IPS-18c (cell line): Measurements from ENCODE around the gene APRT.

Source experiments
- H3K4me3 ChIP-seq: 2 replicates; pipeline ENCODE4 v1.7.0; 2013; ENCODE audit warnings: low read depth, mild to moderate bottlenecking, low read length, moderate library complexity; ENCODE audit not compliant: insufficient read depth
- H3K9me3 ChIP-seq: one replicate; pipeline ENCODE4 v1.6.1; 2013; ENCODE audit warnings: mild to moderate bottlenecking, low read length, moderate library complexity; ENCODE audit not compliant: control insufficient read depth, insufficient read depth

Gene APRT

DNA sequence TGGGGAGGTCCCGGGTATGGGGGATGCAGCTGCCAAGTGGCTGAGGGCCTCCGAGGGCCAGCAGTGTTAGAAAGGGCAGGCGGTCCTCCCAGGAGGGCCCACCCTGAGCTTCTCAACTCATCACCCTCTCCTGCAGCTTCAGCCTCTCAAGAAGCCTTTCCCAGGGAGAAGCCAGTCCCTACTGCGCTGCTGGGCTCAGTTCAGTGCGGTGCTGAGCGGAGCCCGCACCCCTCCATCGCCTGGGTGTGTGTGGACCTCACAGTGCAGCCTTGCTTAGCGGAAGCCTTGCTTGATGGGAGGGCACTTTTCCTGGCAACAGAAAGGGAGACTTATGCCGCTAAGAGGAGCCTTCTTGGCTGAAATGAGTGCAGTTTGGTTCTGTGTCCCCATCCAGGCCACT lies 3.5 kb upstream of the APRT start:
- H3K4me3 ChIP-seq = no peak overlapping the region
- H3K9me3 ChIP-seq = no peaks in the 10 kb centered on the region

GRCh38 chr16:88814144-88814502 lies 2.4 kb upstream of the APRT start:
- H3K9me3 ChIP-seq = no peaks in the 10 kb centered on the region
- H3K4me3 ChIP-seq = no peak overlapping the region

- no peak overlapping the region for H3K4me3 ChIP-seq
These were observed 1.8 kb upstream of the APRT start for GRCh38 chr16:88813269-88814143.

DNA sequence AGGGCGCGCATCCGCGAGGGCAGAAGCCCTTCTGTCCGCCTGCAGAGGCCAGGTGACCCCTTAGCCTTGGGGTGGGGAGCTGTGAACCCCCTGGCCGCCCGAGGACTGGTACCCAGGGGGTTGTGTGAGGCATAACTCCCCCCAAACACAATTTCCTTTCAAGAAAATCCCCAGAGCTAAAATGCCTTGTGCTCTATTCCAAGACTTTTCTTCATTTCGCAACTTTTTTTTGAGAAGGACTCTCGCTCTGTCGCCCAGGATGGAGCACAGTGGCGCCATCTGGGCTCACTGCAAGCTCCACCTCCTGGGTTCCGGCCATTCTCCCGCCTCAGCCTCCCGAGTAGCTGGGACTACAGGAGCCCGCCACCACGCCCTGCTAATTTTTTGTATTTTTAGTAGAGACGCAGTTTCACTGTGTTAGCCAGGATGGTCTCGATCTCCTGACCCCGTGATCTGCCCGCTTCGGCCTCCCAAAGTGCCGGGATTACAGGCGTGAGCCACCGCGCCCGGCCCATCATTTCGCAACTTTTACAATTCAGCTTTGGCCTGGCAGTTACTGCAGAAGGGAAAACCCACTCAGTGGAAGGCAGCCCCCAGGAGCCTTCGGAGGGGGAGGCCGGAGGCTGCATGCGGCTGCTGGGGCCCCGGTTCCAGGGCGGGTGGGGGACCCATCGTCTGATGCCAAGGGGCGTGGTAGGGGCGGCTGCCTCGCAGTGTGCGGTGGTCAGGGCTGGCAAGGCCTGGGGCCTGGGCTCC lies 963 bp upstream of the APRT start:
- Histone ChIP-seq H3K9me3 (no peaks in the 10 kb centered on the region), H3K4me3 (peak overlapping the region; percentile 71; the same call in 1 of the 2 replicates)

More at GRCh38 chr16:88813269-88814143, 1.8 kb upstream of the APRT start:
- no peaks in the 10 kb centered on the region for H3K9me3 ChIP-seq

- Histone ChIP-seq H3K4me3 (peak overlapping the region; percentile 71), H3K9me3 (no peaks in the 10 kb centered on the region)
These were observed 588 bp downstream of the APRT start for GRCh38 chr16:88810912-88811768.

GRCh38 chr16:88810166-88810911 lies 1.4 kb downstream of the APRT start:
- H3K4me3 ChIP-seq = peak overlapping the region; percentile 71

DNA sequence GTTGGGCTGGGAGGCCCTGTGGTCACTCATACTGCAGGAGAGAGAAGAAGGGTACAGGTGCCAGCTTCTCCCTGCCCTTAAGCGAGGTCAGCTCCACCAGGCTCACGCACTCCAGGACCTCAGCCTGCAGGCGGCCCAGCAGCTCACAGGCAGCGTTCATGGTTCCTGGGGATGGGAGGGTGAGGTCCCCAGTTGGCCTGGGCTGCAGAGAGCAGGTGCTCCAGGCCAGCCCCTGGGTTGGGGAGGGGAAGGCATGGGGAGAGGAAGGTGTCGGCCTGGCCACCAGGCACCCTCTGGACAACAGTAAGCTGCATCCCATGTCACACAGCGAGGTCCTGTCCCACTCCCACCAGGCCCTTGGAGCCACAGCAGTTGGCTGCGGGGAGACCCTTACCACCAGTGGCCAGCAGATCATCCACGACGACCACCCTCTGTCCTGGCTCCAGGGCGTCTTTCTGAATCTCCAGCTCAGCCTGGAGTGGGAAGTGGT lies 2.0 kb downstream of the APRT start:
- Histone ChIP-seq H3K9me3 (no peaks in the 10 kb centered on the region), H3K4me3 (no peak overlapping the region)

More at GRCh38 chr16:88810166-88810911, 1.4 kb downstream of the APRT start:
- H3K9me3 ChIP-seq = no peaks in the 10 kb centered on the region

- Histone ChIP-seq H3K4me3 (no peak overlapping the region), H3K9me3 (no peaks in the 10 kb centered on the region)
These were observed 2.6 kb downstream of the APRT start for GRCh38 chr16:88809068-88809675.

GRCh38 chr16:88807626-88808453 lies 3.9 kb downstream of the APRT start:
- H3K4me3 ChIP-seq = no peak overlapping the region
- no peaks in the 10 kb centered on the region for H3K9me3 ChIP-seq

DNA sequence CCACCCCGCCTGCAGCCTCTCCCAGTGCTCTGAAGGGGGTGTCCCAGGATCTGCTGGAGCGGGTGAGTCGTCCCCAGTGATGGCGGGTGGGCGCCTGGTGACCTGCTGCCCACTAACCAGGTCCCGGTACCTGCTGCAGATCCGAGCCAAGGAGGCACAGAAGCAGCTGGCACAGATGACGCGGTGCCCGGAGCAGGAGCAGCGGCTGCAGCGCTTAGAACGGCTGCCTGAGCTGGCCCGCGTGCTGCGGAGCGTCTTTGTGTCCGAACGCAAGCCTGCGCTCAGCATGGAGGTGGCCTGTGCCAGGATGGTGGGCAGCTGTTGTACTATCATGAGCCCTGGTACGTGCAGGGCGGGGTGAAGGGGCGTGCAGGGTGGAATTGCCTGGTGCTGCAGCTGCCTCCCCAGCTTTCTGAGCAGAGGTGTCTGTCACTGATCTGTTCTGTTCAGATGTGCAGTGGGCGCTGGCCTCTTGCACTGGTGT lies 4.5 kb downstream of the APRT start:
- H3K4me3 ChIP-seq = no peak overlapping the region
- no peaks in the 10 kb centered on the region for H3K9me3 ChIP-seq

DNA sequence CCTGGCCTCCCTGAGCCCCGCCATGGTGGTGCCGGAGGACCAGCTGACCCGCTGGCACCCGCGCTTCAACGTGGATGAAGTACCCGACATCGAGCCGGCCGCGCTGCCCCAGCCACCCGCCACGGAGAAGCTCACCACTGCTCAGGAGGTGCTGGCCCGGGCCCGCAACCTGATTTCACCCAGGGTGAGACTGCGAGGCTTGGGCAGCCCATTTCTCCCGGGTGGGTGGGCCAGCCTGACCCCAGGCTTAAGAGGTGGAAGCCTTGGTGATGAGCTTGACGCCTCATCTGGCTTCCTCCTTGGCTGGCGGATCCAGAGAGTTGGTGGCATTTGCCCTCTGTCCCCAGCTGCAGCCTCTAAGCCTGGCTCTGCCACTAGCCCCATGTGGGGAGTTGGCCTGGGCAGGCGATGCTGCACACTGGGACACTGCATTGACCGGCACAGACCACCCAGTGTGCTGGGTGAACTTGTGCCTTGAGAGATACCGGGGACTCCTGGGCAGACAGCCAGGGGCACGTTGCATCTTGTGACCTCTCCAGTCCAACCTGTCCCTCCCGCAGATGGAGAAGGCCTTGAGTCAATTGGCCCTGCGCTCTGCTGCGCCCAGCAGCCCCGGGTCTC lies 5.1 kb downstream of the APRT start:
- no peaks in the 10 kb centered on the region for H3K9me3 ChIP-seq
- H3K4me3 ChIP-seq = no peak overlapping the region

DNA sequence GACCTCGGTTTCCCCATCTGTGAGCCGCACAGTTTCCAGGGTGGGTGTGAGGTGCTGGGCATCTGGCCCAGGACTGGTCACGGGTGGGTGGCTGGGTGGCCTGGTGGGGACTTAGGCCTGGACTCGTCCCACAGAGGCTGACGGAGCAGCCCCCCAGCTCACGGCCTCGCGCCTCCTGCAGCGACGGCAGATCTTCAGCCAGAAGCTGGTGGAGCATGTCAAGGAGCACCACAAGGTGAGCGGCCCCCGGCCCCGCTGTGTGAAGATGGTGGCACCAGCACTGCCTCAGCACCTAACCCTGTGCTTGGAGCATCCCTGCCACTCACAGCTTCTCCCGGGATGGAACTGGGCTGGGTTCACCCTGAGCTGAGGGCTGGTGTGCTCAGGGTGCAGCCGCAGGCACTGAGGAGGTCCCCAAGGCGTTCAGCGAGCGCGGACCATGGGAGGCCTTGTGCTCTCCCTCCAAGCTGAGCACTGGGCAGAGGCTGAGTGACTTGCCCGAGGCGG lies 5.8 kb downstream of the APRT start:
- no peak overlapping the region for H3K4me3 ChIP-seq

GRCh38 chr16:88805340-88805715 lies 6.4 kb downstream of the APRT start:
- H3K4me3 ChIP-seq = peak overlapping the region; percentile 81
- no peaks in the 10 kb centered on the region for H3K9me3 ChIP-seq

More for the DNA sequence above, 5.8 kb downstream of the APRT start:
- H3K9me3 ChIP-seq = no peaks in the 10 kb centered on the region

DNA sequence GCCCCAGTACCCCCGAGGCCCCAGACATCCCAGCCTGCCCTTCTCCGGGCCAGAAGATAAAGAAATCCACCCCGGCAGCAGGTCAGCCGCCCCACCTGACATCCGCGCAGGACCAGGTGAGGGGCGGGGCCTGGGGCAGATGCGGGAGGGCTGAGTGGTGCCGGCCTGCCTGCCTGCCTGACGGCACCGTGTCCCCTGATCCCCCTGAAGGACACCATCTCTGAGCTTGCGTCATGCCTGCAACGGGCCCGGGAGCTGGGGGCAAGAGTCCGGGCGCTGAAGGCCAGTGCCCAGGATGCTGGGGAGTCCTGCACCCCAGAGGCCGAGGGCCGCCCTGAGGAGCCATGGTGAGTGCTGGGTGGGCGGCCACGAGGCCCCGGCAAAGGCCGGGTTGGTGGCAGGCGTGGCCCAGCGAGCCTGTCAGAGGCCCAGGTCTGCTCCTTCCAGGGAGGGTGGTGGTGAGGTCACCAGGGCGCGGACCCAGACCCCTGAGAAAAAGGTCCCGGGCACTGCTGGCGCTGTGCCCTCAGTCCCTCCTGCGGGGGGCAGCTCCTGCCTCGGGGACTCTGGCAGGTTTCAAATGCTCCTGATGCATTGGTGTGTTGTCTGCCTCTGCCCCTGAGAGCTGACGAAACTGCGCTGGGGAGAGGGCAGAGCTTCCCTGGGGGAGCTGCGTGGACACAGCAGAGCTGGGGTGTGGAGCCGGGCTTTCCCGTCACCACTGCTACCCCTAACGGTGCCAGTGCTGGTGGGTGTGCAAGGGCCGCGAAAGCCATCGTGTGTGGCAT lies 7.0 kb downstream of the APRT start:
- Histone ChIP-seq H3K9me3 (no peaks in the 10 kb centered on the region), H3K4me3 (peak overlapping the region; percentile 81)
